H1 (cell line): ENCODE data around the gene HRH3. TPM values are rescaled to one million over a fixed set of nuclear protein-coding genes. Genes with fewer than 3 reads are reported as not detected.
A peak's percentile ranks its signal among the peaks of the same experiment; 100 is the strongest.

ENCODE experiments used
- CTCF ChIA-PET: fragments of 300-600 bp; sonication (Branson Sonifier 250); formaldehyde crosslinking; loops from one replicate; lab custom pipeline; 2021; ENCODE audit not compliant: partially characterized antibody; lab: Charles Lee
- POLR2A ChIA-PET: fragments of 300-600 bp; sonication (Branson Sonifier 250); formaldehyde crosslinking; loops from one replicate; lab custom pipeline; 2021; ENCODE audit warnings: inconsistent platforms; ENCODE audit not compliant: partially characterized antibody; lab: Charles Lee
- DNase-seq, 2 experiments: peaks; one replicate each; pipeline versions ENCODE4 v3.0.0 to v3.0.0-alpha.2; 2010 to 2022; ENCODE audit warnings: low spot score in 2 of 2, low read depth in 1 of 2, mixed read lengths in 1 of 2
- FAIRE-seq: peaks from 2 replicates; lab custom pipeline; 2011; peaks lifted over from hg19 to GRCh38; lab: Jason Lieb, UNC
- H2AFZ ChIP-seq: 2 replicates; pipeline ENCODE4 v1.8.1; 2012; ENCODE audit warnings: low read length, inconsistent platforms
- H2AK5ac ChIP-seq: 2 replicates; pipeline ENCODE4 v1.6.1; 2013; ENCODE audit warnings: low read depth, low read length
- H2BK120ac ChIP-seq: replicated peaks from 2 replicates; pipeline ENCODE3; 2013; ENCODE audit warnings: low read depth, low read length, inconsistent platforms
- H2BK12ac ChIP-seq: 2 replicates; pipeline ENCODE4 v1.6.1; 2013; ENCODE audit warnings: low read depth, low read length
- H2BK15ac ChIP-seq: 2 replicates; pipeline ENCODE4 v1.6.1; 2013; ENCODE audit warnings: low read length
- H2BK20ac ChIP-seq: 2 replicates; pipeline ENCODE4 v1.6.1; 2013; ENCODE audit warnings: low read length
- H2BK5ac ChIP-seq: 2 replicates; pipeline ENCODE4 v1.6.1; 2013; ENCODE audit warnings: low read depth, low read length
- H3K14ac ChIP-seq: 2 replicates; pipeline ENCODE4 v1.6.1; 2013; ENCODE audit warnings: inconsistent platforms; ENCODE audit not compliant: insufficient read length
- H3K18ac ChIP-seq: 2 replicates; pipeline ENCODE4 v1.6.1; 2013; ENCODE audit warnings: low read length; ENCODE audit errors: extremely low read depth
- H3K23ac ChIP-seq: 2 replicates; pipeline ENCODE4 v1.6.1; 2013; ENCODE audit warnings: inconsistent platforms; ENCODE audit not compliant: insufficient read length
- H3K23me2 ChIP-seq: 2 replicates; pipeline ENCODE4 v1.6.1; 2013; ENCODE audit warnings: low read depth, low read length
- H3K27ac ChIP-seq: 2 replicates; pipeline ENCODE4 v1.6.1; 2011; ENCODE audit warnings: low read depth, low read length, inconsistent platforms
- H3K27me3 ChIP-seq, 4 experiments: replicated peaks in 1 of 4; 1 replicate in 1 of 4; 2 replicates in 3 of 4; pipeline versions ENCODE4 v1.6.1 to v1.8.1; 2011 to 2013; ENCODE audit warnings: low read length in 3 of 4, mild to moderate bottlenecking in 3 of 4, inconsistent platforms in 2 of 4, mixed read lengths in 2 of 4, moderate library complexity in 1 of 4; ENCODE audit not compliant: control insufficient read depth in 3 of 4, insufficient read depth in 3 of 4; ENCODE audit errors: extremely low read depth in 1 of 4
- H3K36me3 ChIP-seq, 4 experiments: 2 replicates each; pipeline versions ENCODE4 v1.6.1 to v1.8.1; 2011 to 2013; ENCODE audit warnings: mild to moderate bottlenecking in 4 of 4, low read length in 3 of 4, moderate library complexity in 2 of 4, control low read depth in 1 of 4, inconsistent platforms in 1 of 4; ENCODE audit not compliant: insufficient read depth in 4 of 4, control insufficient read depth in 2 of 4
- H3K4ac ChIP-seq: replicated peaks from 2 replicates; pipeline ENCODE3; 2013; ENCODE audit warnings: low read length, low read depth, mixed read lengths, inconsistent platforms; ENCODE audit not compliant: insufficient read length
- H3K4me1 ChIP-seq, 4 experiments: replicated peaks in 1 of 4; 1 replicate in 1 of 4; 2 replicates in 3 of 4; pipeline versions ENCODE4 v1.6.1 to v1.8.1; 2011 to 2013; ENCODE audit warnings: low read length in 3 of 4, inconsistent platforms in 2 of 4, mixed read lengths in 1 of 4; ENCODE audit not compliant: insufficient read depth in 4 of 4, control insufficient read depth in 3 of 4
- H3K4me2 ChIP-seq, 2 experiments: 2 replicates each; pipeline versions ENCODE4 v1.6.1 to v1.8.1; 2011 to 2013; ENCODE audit warnings: low read depth in 2 of 2, low read length in 2 of 2, control low read depth in 1 of 2, inconsistent platforms in 1 of 2, mild to moderate bottlenecking in 1 of 2; ENCODE audit not compliant: insufficient read depth in 1 of 2
- H3K4me3 ChIP-seq, 4 experiments: fragments of 200-600, 300-600 bp in 1 of 4; sonication (generic), shearing (Covaris generic), sonication (Bioruptor Twin) in 1 of 4; 2 replicates each; pipeline versions ENCODE4 v1.5.1 to v1.8.1; 2011 to 2016; ENCODE audit warnings: low read length in 4 of 4, low read depth in 3 of 4, control low read depth in 2 of 4, inconsistent platforms in 2 of 4, mild to moderate bottlenecking in 2 of 4, mixed read lengths in 1 of 4, moderate library complexity in 1 of 4; ENCODE audit not compliant: insufficient read depth in 2 of 4; ENCODE audit errors: extremely low read depth in 1 of 4
- H3K56ac ChIP-seq: replicated peaks from 2 replicates; pipeline ENCODE3; 2013; ENCODE audit warnings: low read depth, mild to moderate bottlenecking, mixed read lengths, low read length, inconsistent platforms; ENCODE audit not compliant: insufficient read length
- H3K79me1 ChIP-seq: 2 replicates; pipeline ENCODE4 v1.6.1; 2013; ENCODE audit warnings: low read depth, low read length, control low read depth
- H3K79me2 ChIP-seq, 2 experiments: 2 replicates each; pipeline versions ENCODE4 v1.6.1 to v1.8.1; 2012 to 2013; ENCODE audit warnings: low read length in 2 of 2, mild to moderate bottlenecking in 2 of 2, inconsistent platforms in 1 of 2; ENCODE audit not compliant: insufficient read depth in 2 of 2, control insufficient read depth in 1 of 2
- H3K9ac ChIP-seq, 4 experiments: replicated peaks in 1 of 4; 1 replicate in 1 of 4; 2 replicates in 3 of 4; pipeline versions ENCODE4 v1.6.1 to v1.8.1; 2011 to 2013; ENCODE audit warnings: low read depth in 3 of 4, low read length in 3 of 4, control low read depth in 2 of 4, mild to moderate bottlenecking in 2 of 4, moderate library complexity in 2 of 4, inconsistent platforms in 1 of 4; ENCODE audit errors: extremely low read depth in 1 of 4
- H3K9me3 ChIP-seq, 2 experiments: 2 replicates each; pipeline versions ENCODE4 v1.6.1 to v1.8.1; 2012 to 2013; ENCODE audit warnings: mild to moderate bottlenecking in 2 of 2, moderate library complexity in 2 of 2, control low read depth in 1 of 2, inconsistent platforms in 1 of 2, low read depth in 1 of 2, low read length in 1 of 2, mixed read lengths in 1 of 2; ENCODE audit not compliant: insufficient read depth in 2 of 2
- H4K20me1 ChIP-seq, 2 experiments: replicated peaks in 1 of 2; 2 replicates each; pipeline versions ENCODE3 to v1.8.1; 2011 to 2013; ENCODE audit warnings: inconsistent platforms in 2 of 2, low read length in 2 of 2, mild to moderate bottlenecking in 1 of 2; ENCODE audit not compliant: insufficient read depth in 2 of 2, control insufficient read depth in 1 of 2
- H4K5ac ChIP-seq: 2 replicates; pipeline ENCODE4 v1.6.1; 2013; ENCODE audit warnings: low read length, low read depth, mixed read lengths, inconsistent platforms; ENCODE audit not compliant: insufficient read length
- H4K8ac ChIP-seq: 2 replicates; pipeline ENCODE4 v1.8.0; 2013; ENCODE audit warnings: mild to moderate bottlenecking, moderate library complexity, low read length, inconsistent platforms; ENCODE audit not compliant: insufficient read depth; ENCODE audit errors: extremely low read depth
- H4K91ac ChIP-seq: replicated peaks from 2 replicates; pipeline ENCODE3; 2013; ENCODE audit warnings: low read length, mixed read lengths, inconsistent platforms; ENCODE audit not compliant: insufficient read length
- CBX5 ChIP-seq: fragments of 300-800, 300-1000 bp; sonication (generic); IDR thresholded peaks from 2 replicates; pipeline ENCODE4 v1.7.1; 2016; ENCODE audit warnings: antibody characterized with exemption, low read length, low read depth
- CHD1 ChIP-seq: IDR thresholded peaks from 2 replicates; pipeline ENCODE4 v1.6.1; 2012; ENCODE audit warnings: low read depth, low read length, improper control_type of control experiment
- GABPA ChIP-seq: IDR thresholded peaks from 2 replicates; pipeline ENCODE4 v1.6.1; 2011; ENCODE audit warnings: mild to moderate bottlenecking, low read length, moderate library complexity, borderline replicate concordance; ENCODE audit not compliant: insufficient read depth
- NRF1 ChIP-seq: IDR thresholded peaks from 2 replicates; pipeline ENCODE4 v1.6.1; 2011; ENCODE audit warnings: mild to moderate bottlenecking, low read depth, low read length, improper control_type of control experiment
- SAP30 ChIP-seq: fragments of 300-600 bp; sonication (generic); IDR thresholded peaks from 2 replicates; pipeline ENCODE4 v1.7.1; 2012; ENCODE audit warnings: low read length, moderate library complexity, mild to moderate bottlenecking, inconsistent platforms; ENCODE audit not compliant: insufficient read depth, insufficient replicate concordance
- TAF1 ChIP-seq: IDR thresholded peaks from 2 replicates; pipeline ENCODE4 v1.6.1; 2011; ENCODE audit warnings: mild to moderate bottlenecking, low read depth, low read length
- TAF7 ChIP-seq: optimal IDR thresholded peaks from 2 replicates; pipeline ENCODE3; 2011; ENCODE audit warnings: low read depth, mild to moderate bottlenecking, inconsistent platforms, low read length, moderate library complexity, borderline replicate concordance
- WGBS, 2 experiments: shearing (Covaris generic) in 1 of 2; methylation state at CpG; one replicate each; pipeline versions ENCODE4 v1.1.6 to v1.1.7; 2013 to 2015; ENCODE audit warnings: low lambda C conversion rate in 2 of 2, mixed read lengths in 2 of 2, inconsistent platforms in 1 of 2, low coverage in 1 of 2, missing lambda C conversion rate in 1 of 2; ENCODE audit not compliant: insufficient replicate concordance in 2 of 2, insufficient coverage in 1 of 2, insufficient read length in 1 of 2; ENCODE audit errors: extremely low coverage in 1 of 2, missing lambda C conversion rate in 1 of 2; 5-methylcytosine and 5-hydroxymethylcytosine counted together
- polyA plus RNA-seq, 7 experiments: library from polyadenylated mRNA; depleted of rRNA in 3 of 7; stranded (reverse) in 5 of 7; unstranded in 2 of 7; fragments of >200 nt in 5 of 7; fragments of 200-250 nt in 2 of 7; gene quantifications; 1 replicate in 5 of 7; 2 replicates in 1 of 7; 4 replicates in 1 of 7; pipeline versions ENCODE4 v1.2.1 to v1.2.3, GENCODE V29; 2011 to 2013; ENCODE audit warnings: missing spikeins in 2 of 7, mixed read lengths in 2 of 7
- total RNA-seq: library from RNA; stranded (reverse); fragmentation: NEBNext Ultra II Directional; extraction: Animal tissue kit (Norgen Biotek cat#: 25700); gene quantifications from 2 replicates; pipeline ENCODE4 v1.2.1, GENCODE V29; 2021
- TF ChIP-seq, protein P1 (sequence below), 3 experiments: IDR thresholded peaks; 1 replicate in 2 of 3; 2 replicates in 1 of 3; pipeline versions ENCODE4 v1.5.1 to v1.6.1; 2011; ENCODE audit warnings: low read length in 3 of 3, mild to moderate bottlenecking in 3 of 3, inconsistent platforms in 2 of 3, low read depth in 1 of 3, moderate library complexity in 1 of 3; ENCODE audit not compliant: insufficient read depth in 1 of 3; ENCODE audit errors: control extremely low read depth in 1 of 3

Gene HRH3
- total and polyA plus RNA-seq, 2 of the 8 experiments (the other 6 are each of a cell fraction or from before 2014, with no cell fraction given): 2.0 to 4.5 TPM

DNA sequence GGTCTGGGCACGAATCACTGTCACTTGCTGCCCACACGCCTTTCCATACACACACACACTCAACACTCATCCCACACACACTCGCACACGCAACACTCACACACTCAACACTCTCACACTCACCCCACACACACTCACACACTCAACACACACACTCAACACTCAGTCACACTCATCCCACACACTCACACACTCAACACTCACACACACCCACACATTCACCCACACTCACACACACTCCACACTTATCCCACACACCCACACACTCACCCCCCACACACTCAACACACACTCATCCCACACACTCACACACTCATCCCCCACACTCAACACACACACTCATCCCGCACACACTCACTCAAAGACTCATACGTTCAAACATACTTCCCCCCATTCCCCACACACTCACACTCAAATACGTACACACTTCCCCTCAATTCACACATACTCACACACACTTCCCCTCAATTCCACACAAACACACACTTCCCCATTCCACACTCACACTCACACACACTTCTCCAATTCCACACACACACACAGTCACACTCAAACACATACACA lies 9.0 kb upstream of the HRH3 start:
- peaks cover 0 to 5% of the 10 kb centered on the region in 2 experiments; a peak in 1 of 4 replicates for H3K9me3 ChIP-seq
- H4K5ac ChIP-seq: no peak overlapping the region
- no peak overlapping the region for H2BK120ac ChIP-seq
- H2BK5ac ChIP-seq: no peak overlapping the region
- no peak overlapping the region for H3K18ac ChIP-seq
- H2AFZ ChIP-seq: no peak overlapping the region
- no peak overlapping the region for H3K4me2 ChIP-seq
- H3K4me3 ChIP-seq: no peak overlapping the region
- H4K8ac ChIP-seq: no peak overlapping the region
- TF ChIP-seq SAP30 (no peak), GABPA (no peak), CHD1 (no peak), TAF7 (no peak), CBX5 (no peak), TAF1 (no peak), NRF1 (no peak)
- TF ChIP-seq, protein P1, sequence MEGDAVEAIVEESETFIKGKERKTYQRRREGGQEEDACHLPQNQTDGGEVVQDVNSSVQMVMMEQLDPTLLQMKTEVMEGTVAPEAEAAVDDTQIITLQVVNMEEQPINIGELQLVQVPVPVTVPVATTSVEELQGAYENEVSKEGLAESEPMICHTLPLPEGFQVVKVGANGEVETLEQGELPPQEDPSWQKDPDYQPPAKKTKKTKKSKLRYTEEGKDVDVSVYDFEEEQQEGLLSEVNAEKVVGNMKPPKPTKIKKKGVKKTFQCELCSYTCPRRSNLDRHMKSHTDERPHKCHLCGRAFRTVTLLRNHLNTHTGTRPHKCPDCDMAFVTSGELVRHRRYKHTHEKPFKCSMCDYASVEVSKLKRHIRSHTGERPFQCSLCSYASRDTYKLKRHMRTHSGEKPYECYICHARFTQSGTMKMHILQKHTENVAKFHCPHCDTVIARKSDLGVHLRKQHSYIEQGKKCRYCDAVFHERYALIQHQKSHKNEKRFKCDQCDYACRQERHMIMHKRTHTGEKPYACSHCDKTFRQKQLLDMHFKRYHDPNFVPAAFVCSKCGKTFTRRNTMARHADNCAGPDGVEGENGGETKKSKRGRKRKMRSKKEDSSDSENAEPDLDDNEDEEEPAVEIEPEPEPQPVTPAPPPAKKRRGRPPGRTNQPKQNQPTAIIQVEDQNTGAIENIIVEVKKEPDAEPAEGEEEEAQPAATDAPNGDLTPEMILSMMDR (IDR thresholded peaks at IDR 0.05; ENCODE audit: control extremely low read depth in 1 of 3, insufficient read depth in 1 of 3, low read depth in 1 of 3, low read length in 3 of 3): no peak
- TF ChIP-seq, all 59 proteins: peak for 0
- Histone ChIP-seq H2BK15ac (0 out of 2 replicates have a peak overlapping the region, but pooled peaks have one; percentile 23), H3K23ac (no peak overlapping the region), H2AK5ac (peak overlapping the region; percentile 89; the same call in 1 of the 2 replicates), H3K23me2 (peaks cover 18% of the 10 kb centered on the region), H3K9ac (no peak overlapping the region), H3K79me1 (0 out of 2 replicates have a peak, but pooled peaks cover 2% of the 10 kb centered on the region), H3K4me1 (peaks cover 0 to 7% (median 5%) of the 10 kb centered on the region in 4 experiments; a peak in 5 of 7 replicates), H3K4ac (peak overlapping the region; percentile 21), H3K27ac (no peak overlapping the region), H2BK20ac (peak overlapping the region; percentile 50; the same call in 1 of the 2 replicates), H4K91ac (peak overlapping the region; percentile 73), H3K14ac (no peak overlapping the region), H3K79me2 (no peaks in the 10 kb centered on the region), H3K27me3 (peaks cover 0 to 15% (median 3%) of the 10 kb centered on the region in 4 experiments; a peak in 3 of 7 replicates), H3K36me3 (no peaks in the 10 kb centered on the region), H4K20me1 (peaks cover 0 to 15% of the 10 kb centered on the region in 2 experiments), H3K56ac (peak overlapping the region; percentile 97), H2BK12ac (peak overlapping the region; percentile 68)
- DNase-seq (no peak), FAIRE-seq (no peak)
- ChIA-PET POLR2A (interaction anchor here (2.3 kb wide), 1 partner anchor 87 kb away, joined by 9 read pairs; the partner anchor contains the start of gene PSMA7), CTCF (interaction anchor here (1.5 kb wide), 1 partner anchor 12 kb away, joined by 5 read pairs; no protein-coding TSS in a partner anchor)
- WGBS, 2 experiments: 89 to 100% methylated on average over 5 to 7 of the region's 7 CpGs
